Tibial nerve (tissue), 4 donors: ENCODE data around the gene NT5DC4. TPM values are rescaled to one million over a fixed set of nuclear protein-coding genes. Genes with fewer than 3 reads are reported as not detected.

Experiments used
- DNase-seq, 2 donors: peaks; one replicate each; pipeline ENCODE4 v3.0.0-alpha.2; 2019; ENCODE audit warnings: low spot score in 2 of 2
- H3K27ac ChIP-seq, 4 donors: fragments of 200-600 bp; sonication (generic) in 3 of 4; one replicate each; pipeline ENCODE4 v1.5.1; 2017 to 2019; ENCODE audit warnings: mild to moderate bottlenecking in 1 of 4
- H3K27me3 ChIP-seq, 2 donors: fragments of 200-600 bp; sonication (generic) in 1 of 2; one replicate each; pipeline versions ENCODE4 v1.5.1 to v1.6.0; 2017 to 2019
- H3K36me3 ChIP-seq, 3 donors: fragments of 200-600 bp; sonication (generic); one replicate each; pipeline ENCODE4 v1.5.1; 2018 to 2019
- H3K4me1 ChIP-seq, 4 donors: fragments of 200-600 bp; sonication (generic) in 3 of 4; one replicate each; pipeline ENCODE4 v1.5.1; 2017 to 2019
- H3K4me3 ChIP-seq, 4 donors: fragments of 200-600 bp; sonication (generic) in 3 of 4; one replicate each; pipeline ENCODE4 v1.5.1; 2017 to 2019; ENCODE audit warnings: mild to moderate bottlenecking in 1 of 4, moderate library complexity in 1 of 4
- H3K9me3 ChIP-seq, 4 donors: fragments of 200-600 bp; sonication (generic) in 3 of 4; one replicate each; pipeline ENCODE4 v1.5.1; 2017 to 2019
- CTCF ChIP-seq, 5 experiments: fragments of 200-600 bp in 3 of 5; fragments of 450-650 bp in 2 of 5; sonication (generic) in 3 of 5; IDR thresholded peaks; one replicate each; pipeline ENCODE4 v1.5.1; 2016 to 2019; ENCODE audit warnings: antibody characterized with exemption in 5 of 5, mild to moderate bottlenecking in 3 of 5, moderate library complexity in 2 of 5
- EP300 ChIP-seq, 2 donors: sonication (generic); formaldehyde crosslinking; IDR thresholded peaks; one replicate each; pipeline ENCODE4 v1.6.1; 2017; ENCODE audit warnings: antibody characterized with exemption in 2 of 2, mild to moderate bottlenecking in 1 of 2
- POLR2A ChIP-seq, 2 donors: fragments of 450-650 bp; IDR thresholded peaks; one replicate each; pipeline ENCODE4 v1.6.1; 2017; ENCODE audit warnings: antibody characterized with exemption in 2 of 2, mild to moderate bottlenecking in 2 of 2, moderate library complexity in 2 of 2
- WGBS, 2 donors: methylation state at CpG; one replicate each; pipeline ENCODE4 v1.1.5; 2018; 5-methylcytosine and 5-hydroxymethylcytosine counted together
- total RNA-seq, 4 donors: library from RNA; depleted of rRNA; stranded (reverse); fragments of >200 nt; gene quantifications; one replicate each; pipeline ENCODE4 v1.1.0, GENCODE V29; 2016

The NT5DC4 gene
- total RNA-seq, 4 donors from 2014 or later = not detected

DNA sequence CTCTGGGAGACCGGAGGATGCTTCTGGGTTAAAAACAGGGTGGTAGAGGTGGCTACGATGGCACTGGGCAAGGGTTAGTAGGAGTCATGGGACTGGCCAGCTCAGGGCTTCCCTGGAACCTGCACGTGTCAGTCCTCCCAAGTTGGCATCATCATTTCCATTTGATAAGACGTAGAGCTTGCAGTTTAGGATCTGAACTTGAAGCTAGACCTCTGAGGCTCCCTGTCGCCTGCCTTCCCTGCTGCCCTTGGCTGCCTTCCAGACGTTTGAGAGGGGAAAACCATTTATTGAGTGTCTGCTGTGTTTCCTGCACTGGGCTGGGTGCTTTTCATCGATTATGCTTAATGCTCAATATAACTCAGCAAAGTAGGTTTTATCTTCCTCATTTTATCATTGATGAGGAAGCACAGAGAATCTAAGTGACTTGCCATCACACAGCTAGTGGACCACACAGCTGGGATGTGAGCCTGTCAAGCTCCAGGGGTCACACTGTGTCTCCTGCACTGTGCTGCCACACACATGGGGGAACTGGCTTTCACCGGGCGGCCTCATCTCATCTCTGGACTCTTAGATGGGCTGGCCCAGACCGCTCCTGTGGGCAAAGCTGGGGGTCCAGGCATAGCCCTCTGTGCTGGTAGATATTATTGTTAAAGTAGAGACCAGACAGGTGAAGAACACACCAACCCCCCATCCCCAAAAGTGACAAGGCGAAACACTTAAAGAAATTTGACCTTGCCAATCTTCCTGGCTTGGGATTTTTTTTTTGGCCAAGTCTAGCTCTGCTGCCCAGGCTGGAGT, 7.8 kb downstream of the NT5DC4 start:
- H3K4me1 ChIP-seq = peaks cover 0 to 7% (median 0%) of the 10 kb centered on the region in 4 donors
- 54% methylated on average over 11 of the region's 11 CpGs for WGBS, 2 donors
- no peaks in the 10 kb centered on the region for H3K27me3 ChIP-seq
- no peak overlapping the region for H3K4me3 ChIP-seq
- H3K36me3 ChIP-seq = no peaks in the 10 kb centered on the region
- H3K9me3 ChIP-seq = no peaks in the 10 kb centered on the region
- no peak for DNase-seq
- no peak overlapping the region for H3K27ac ChIP-seq
- TF ChIP-seq POLR2A (IDR thresholded peaks at IDR 0.05) (no peak), CTCF (IDR thresholded peaks at IDR 0.05) (no peak), EP300 (IDR thresholded peaks at IDR 0.05) (no peak)

DNA sequence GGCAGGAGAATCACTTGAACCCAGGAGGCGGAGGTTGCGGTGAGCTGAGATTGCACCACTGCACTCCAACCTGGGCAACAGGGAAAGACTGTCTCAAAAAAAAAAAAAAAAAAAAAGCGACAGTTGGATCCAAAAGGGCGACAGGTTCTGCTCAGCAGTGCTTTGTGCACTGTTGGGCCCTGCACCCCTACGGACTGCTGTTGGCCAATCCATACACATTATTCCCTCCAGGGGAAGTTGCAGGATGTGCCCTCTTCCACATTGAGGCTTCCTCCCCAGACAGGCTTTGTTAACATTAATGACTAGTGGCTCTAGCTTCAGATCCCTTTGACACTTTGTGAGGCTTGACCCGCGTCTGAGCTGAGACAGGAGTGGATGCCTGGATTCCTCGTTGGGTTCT, 9.4 kb downstream of the NT5DC4 start:
- no peaks in the 10 kb centered on the region for H3K27me3 ChIP-seq
- TF ChIP-seq CTCF (IDR thresholded peaks at IDR 0.05) (no peak), EP300 (IDR thresholded peaks at IDR 0.05) (no peak), POLR2A (IDR thresholded peaks at IDR 0.05) (no peak)
- peaks cover 0 to 7% (median 0%) of the 10 kb centered on the region in 4 donors for H3K4me1 ChIP-seq
- DNase-seq = no peak
- 78 to 80% methylated on average over 8 of the region's 8 CpGs for WGBS, 2 donors
- no peak overlapping the region for H3K4me3 ChIP-seq
- no peak overlapping the region for H3K27ac ChIP-seq
- no peaks in the 10 kb centered on the region for H3K9me3 ChIP-seq
- no peaks in the 10 kb centered on the region for H3K36me3 ChIP-seq

DNA sequence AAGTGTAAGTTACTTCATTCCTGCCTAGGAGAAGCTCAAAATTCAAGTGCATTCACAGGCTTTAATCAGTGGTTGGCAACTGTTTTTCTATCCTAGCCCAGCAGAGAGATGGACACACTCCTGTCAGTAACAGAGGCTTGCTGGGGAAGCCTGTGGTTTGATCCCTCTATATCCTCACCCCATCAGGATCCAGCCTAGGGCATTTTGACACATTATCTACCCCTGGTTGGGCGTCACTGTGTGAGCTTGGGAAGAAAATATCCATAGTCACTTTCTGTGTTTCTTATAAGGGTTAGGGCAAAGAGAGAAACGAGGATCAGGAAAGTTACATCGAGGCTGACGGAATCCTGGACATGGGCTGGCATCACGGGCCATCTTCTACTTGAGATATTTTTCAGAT, 10.0 kb downstream of the NT5DC4 start:
- Histone ChIP-seq H3K27me3 (no peaks in the 10 kb centered on the region), H3K4me3 (no peak overlapping the region), H3K27ac (no peak overlapping the region), H3K36me3 (no peaks in the 10 kb centered on the region), H3K4me1 (peaks cover 0 to 7% (median 0%) of the 10 kb centered on the region in 4 donors), H3K9me3 (no peaks in the 10 kb centered on the region)
- WGBS, 2 donors = 81% methylated on average over 5 of the region's 5 CpGs
- no peak for DNase-seq
- TF ChIP-seq EP300 (IDR thresholded peaks at IDR 0.05) = no peak
- no peak for TF ChIP-seq POLR2A (IDR thresholded peaks at IDR 0.05)
- no peak for TF ChIP-seq CTCF (IDR thresholded peaks at IDR 0.05)

DNA sequence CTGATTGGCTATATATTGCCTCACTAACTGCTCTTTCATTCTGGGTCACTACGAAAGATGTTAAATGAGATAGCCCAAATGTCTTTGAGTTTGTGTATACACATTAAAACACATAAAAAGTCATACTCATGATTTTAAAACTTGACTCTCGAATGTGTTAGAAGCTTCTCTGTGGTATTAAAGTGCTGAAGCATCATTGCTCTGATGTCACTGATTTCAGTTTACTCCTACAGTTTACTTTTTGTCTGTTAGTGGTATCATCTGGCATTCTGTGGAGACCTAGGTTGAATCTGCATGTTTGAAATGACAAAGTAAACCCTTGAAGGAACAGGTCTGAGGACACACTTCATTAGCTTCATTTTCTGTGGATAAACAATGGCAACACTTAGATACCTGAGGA, 10.7 kb downstream of the NT5DC4 start:
- H3K4me1 ChIP-seq = peaks cover 0 to 6% (median 0%) of the 10 kb centered on the region in 4 donors
- no peaks in the 10 kb centered on the region for H3K36me3 ChIP-seq
- H3K4me3 ChIP-seq = no peak overlapping the region
- H3K9me3 ChIP-seq = no peaks in the 10 kb centered on the region
- DNase-seq = no peak
- WGBS, 2 donors = 75 to 88% methylated on average over 2 of the region's 2 CpGs
- no peak overlapping the region for H3K27ac ChIP-seq
- TF ChIP-seq EP300 (IDR thresholded peaks at IDR 0.05) (no peak), CTCF (IDR thresholded peaks at IDR 0.05) (no peak), POLR2A (IDR thresholded peaks at IDR 0.05) (no peak)
- no peaks in the 10 kb centered on the region for H3K27me3 ChIP-seq

DNA sequence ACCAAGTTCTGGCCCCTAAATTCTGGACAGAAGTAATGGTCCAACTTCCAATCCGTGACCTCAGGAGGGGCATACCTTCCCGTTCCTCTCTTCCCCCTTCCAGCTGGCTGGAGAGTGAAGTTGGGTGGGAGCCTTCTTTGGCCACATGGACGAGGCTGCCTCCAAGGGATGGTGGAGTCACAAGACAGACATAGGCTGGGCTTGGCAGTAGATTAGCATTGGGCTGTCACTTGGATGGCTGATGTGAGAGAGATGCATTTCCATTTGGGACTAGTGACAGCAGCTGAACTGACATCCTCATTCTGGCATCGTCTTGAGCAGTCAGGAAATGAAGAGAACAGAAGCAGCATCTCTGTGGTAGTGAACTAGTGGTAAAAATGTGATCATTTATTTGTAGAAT, 12.6 kb downstream of the NT5DC4 start:
- Histone ChIP-seq H3K27ac (no peak overlapping the region), H3K4me3 (no peak overlapping the region), H3K36me3 (no peaks in the 10 kb centered on the region), H3K9me3 (no peaks in the 10 kb centered on the region), H3K4me1 (no peaks in the 10 kb centered on the region), H3K27me3 (no peaks in the 10 kb centered on the region)
- no peak for DNase-seq
- 61 to 67% methylated on average over 4 of the region's 4 CpGs for WGBS, 2 donors
- TF ChIP-seq CTCF (IDR thresholded peaks at IDR 0.05) (no peak), POLR2A (IDR thresholded peaks at IDR 0.05) (no peak)
